HFFc6 (cell line): ENCODE data around the gene MYOG. TPM values are rescaled to one million over a fixed set of nuclear protein-coding genes. Genes with fewer than 3 reads are reported as not detected.

Source experiments
- DNase-seq: peaks from one replicate; pipeline ENCODE4 v3.0.0-alpha.2; 2018
- H3K27ac Mint-ChIP-seq: 2 replicates; pipeline ENCODE4 v1.8.0; 2020; ENCODE audit warnings: mild to moderate bottlenecking, mixed read lengths
- H3K27me3 Mint-ChIP-seq: 2 replicates; pipeline ENCODE4 v1.8.0; 2021; ENCODE audit warnings: mild to moderate bottlenecking, moderate library complexity, mixed read lengths; ENCODE audit not compliant: insufficient read depth
- H3K36me3 Mint-ChIP-seq: 2 replicates; pipeline ENCODE4 v1.8.0; 2021; ENCODE audit warnings: low read depth, mixed read lengths
- H3K4me1 Mint-ChIP-seq: 2 replicates; pipeline ENCODE4 v1.8.0; 2020; ENCODE audit warnings: low read depth, mixed read lengths
- H3K4me3 Mint-ChIP-seq: 2 replicates; pipeline ENCODE4 v1.8.0; 2020; ENCODE audit warnings: mild to moderate bottlenecking, moderate library complexity, mixed read lengths
- H3K9me3 Mint-ChIP-seq: 2 replicates; pipeline ENCODE4 v1.8.0; 2020; ENCODE audit warnings: mild to moderate bottlenecking, mixed read lengths
- long read RNA-seq: library from polyadenylated mRNA; unstranded; transcript quantifications from one replicate; pipeline ENCODE4 v2.0.0, GENCODE V29; 2019
- total RNA-seq, 6 experiments: library from RNA; stranded (reverse); fragmentation: NEBNext Ultra II Directional; extraction: Animal tissue kit (Norgen Biotek cat#: 25700); gene quantifications; 2 replicates in 1 of 6; 3 replicates in 5 of 6; pipeline ENCODE4 v1.2.3, GENCODE V29; 2021
- TF ChIP-seq, protein P1 (sequence below): fragments of 200-600 bp; sonication (generic); IDR thresholded peaks from 2 replicates; pipeline ENCODE4 v1.5.0; 2021; ENCODE audit warnings: antibody characterized with exemption, mild to moderate bottlenecking

The MYOG gene
- total RNA-seq, result not detected
- long read RNA-seq, result 0 reads

DNA sequence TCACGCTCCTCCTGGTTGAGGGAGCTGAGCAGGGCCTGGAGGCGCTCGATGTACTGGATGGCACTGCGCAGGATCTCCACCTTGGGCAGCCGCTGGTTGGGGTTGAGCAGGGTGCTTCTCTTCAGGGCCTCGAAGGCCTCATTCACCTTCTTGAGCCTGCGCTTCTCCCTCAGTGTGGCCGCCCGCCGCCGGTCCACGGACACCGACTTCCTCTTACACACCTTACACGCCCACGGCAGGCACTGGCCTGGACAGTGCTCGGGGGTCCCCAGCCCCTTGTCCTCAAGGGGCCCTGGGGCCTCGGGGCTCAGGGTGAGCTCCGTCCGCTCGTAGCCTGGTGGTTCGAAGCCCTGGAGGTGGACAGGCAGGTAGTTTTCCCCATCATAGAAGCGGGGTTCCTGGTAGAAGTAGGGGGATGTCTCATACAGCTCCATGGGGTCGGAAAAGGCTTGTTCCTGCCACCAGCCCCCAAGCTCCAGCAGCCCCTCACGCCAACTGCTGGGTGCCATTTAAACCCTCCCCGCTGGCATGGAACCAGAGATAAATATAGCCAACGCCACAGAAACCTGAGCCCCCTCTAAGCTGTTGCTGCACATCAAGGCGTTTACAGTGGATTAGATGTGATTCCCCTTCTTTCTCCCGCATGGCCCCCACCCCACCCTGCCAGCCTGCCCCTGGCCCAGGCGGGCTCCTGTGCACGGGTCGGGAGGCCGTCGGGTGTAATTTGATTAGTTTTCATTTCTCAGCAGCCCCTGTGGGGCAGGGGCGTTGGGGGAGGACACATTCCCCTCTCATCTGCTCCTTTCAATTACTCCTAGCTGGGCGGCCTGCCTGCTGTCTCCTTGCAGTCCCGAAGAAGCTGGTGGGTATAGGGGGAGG, at the start of gene MYOG:
Gene MYOG (minus strand): TSS at position 485 of the 879 bp plus-strand sequence. CDS start 51 bp downstream, at position 434.
- Mint-ChIP-seq H3K9me3 (no peaks in the 10 kb centered on the region), H3K4me1 (no peaks in the 10 kb centered on the region; the same call in 1 of the 2 replicates), H3K4me3 (no peak within 1 kb of the TSS), H3K27ac (no peak within 1 kb of the TSS), H3K36me3 (no peaks in the 10 kb centered on the region), H3K27me3 (peaks cover 34% of the 10 kb centered on the region)
- DNase-seq, result no peak
- TF ChIP-seq, protein P1, sequence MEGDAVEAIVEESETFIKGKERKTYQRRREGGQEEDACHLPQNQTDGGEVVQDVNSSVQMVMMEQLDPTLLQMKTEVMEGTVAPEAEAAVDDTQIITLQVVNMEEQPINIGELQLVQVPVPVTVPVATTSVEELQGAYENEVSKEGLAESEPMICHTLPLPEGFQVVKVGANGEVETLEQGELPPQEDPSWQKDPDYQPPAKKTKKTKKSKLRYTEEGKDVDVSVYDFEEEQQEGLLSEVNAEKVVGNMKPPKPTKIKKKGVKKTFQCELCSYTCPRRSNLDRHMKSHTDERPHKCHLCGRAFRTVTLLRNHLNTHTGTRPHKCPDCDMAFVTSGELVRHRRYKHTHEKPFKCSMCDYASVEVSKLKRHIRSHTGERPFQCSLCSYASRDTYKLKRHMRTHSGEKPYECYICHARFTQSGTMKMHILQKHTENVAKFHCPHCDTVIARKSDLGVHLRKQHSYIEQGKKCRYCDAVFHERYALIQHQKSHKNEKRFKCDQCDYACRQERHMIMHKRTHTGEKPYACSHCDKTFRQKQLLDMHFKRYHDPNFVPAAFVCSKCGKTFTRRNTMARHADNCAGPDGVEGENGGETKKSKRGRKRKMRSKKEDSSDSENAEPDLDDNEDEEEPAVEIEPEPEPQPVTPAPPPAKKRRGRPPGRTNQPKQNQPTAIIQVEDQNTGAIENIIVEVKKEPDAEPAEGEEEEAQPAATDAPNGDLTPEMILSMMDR, result no peak

DNA sequence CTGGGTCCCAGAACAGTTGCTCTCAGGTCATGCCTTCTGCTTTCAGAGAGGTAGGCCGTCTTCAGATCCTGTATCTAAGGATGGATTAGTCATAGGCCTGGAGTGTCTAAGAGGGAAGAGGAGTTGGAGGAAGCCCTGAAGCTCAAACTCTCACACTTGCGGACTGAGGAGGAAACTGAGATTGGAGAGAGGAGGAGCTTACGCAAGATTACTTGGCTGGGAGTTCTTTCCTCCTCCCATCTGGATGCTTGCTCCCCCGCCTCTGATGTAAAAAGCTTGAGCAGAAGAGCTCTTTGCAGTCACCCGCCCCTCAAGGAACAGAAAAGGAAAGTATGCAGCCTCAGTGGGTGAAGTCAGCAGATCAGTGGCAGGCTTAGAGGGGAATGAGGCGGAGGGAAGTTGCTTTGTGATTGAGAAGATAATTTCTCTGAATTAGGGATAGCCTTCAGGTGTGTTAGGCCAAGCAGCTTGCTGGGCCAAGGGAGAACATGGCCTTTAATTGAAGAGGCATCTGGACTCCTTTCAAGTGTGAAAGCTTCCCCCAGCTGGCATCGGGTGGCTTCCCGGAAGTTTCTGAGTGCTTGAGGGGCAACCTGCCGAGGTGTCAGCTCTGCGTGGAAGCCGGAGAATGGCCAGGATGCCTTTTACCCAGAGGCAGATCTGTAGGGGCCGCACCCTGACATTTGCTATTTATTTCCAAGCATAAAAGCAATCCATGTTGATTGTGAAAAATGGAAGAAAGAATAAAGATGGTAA, 48.3 kb upstream of the MYOG start:
- H3K4me1 Mint-ChIP-seq, result peaks cover 14% of the 10 kb centered on the region; the same call in 1 of the 2 replicates
- no peak overlapping the region; the same call in 1 of the 2 replicates for H3K27ac Mint-ChIP-seq
- H3K4me3 Mint-ChIP-seq, result no peak overlapping the region
- peaks cover 7% of the 10 kb centered on the region for H3K27me3 Mint-ChIP-seq
- TF ChIP-seq, protein P1, result no peak
- no peaks in the 10 kb centered on the region for H3K9me3 Mint-ChIP-seq
- no peaks in the 10 kb centered on the region for H3K36me3 Mint-ChIP-seq
- DNase-seq, result no peak

DNA sequence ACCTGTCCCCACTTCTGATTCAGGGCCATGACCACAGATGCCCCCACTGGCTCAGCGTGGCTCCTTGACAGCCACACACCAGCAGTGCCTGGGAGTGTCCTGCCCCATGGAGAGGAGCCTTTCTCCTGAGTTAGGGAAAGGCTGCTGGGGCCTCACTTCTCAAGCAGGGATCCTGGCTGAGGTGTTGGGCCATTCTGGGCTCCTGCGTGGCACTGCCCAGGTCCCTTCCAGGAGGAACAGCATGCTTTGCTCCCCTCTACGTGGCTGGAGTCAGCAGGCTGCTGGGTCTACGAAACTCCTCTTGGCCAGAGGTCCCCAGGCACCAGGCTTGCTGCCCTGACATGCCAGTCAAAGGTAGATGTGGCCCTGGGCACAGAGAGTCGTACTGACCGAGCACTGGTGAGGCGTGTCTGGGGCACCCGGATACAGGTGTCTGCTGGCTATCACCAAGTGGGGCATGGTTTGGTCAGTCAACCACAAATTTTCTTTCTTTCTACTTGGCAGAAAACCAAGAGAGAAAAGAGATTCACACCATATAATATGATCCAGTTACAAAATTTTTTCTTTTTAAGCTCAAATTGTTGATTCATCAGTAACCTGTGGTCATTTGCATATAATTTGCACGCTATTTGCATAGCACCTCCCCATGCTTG, 45.9 kb upstream of the MYOG start:
- Mint-ChIP-seq H3K4me1 (peaks cover 26% of the 10 kb centered on the region), H3K27me3 (peaks cover 4% of the 10 kb centered on the region), H3K9me3 (no peaks in the 10 kb centered on the region), H3K4me3 (no peak overlapping the region), H3K36me3 (no peaks in the 10 kb centered on the region), H3K27ac (no peak overlapping the region)
- TF ChIP-seq, protein P1, result no peak
- no peak for DNase-seq

DNA sequence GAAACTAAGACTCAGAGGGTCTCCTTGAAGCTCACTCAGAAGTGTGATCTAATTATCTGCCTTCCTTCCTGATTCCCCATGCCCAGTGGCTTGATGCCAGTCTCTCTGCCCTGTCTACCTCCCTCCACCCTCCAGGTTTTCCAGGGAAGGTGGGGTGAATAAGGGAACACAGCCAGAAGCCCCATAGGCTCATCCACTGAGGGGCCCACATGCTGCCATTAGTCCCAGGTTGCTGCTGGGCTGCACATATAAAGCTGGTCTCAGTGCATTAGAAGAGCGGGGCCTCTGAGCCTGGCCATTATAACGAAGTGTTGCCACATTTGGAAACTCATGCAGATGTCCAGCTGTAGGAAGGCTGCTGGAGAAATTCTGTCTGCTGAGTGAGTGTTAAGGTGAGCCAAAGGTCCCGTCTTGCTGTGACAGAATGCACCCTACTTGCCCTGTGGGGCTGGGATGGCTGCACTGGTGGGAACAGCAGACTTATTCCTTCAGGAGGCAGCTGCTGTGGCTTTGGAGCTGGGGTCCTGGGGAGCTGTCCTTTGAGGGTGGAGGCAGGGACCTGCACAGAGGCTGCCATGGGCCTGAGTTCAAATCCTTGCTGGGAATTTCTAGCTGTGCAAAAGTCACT, 44.7 kb upstream of the MYOG start:
- no peaks in the 10 kb centered on the region for H3K36me3 Mint-ChIP-seq
- H3K9me3 Mint-ChIP-seq, result no peaks in the 10 kb centered on the region
- H3K27me3 Mint-ChIP-seq, result peaks cover 9% of the 10 kb centered on the region
- no peak for DNase-seq
- H3K4me1 Mint-ChIP-seq, result peaks cover 32% of the 10 kb centered on the region
- no peak overlapping the region for H3K4me3 Mint-ChIP-seq
- TF ChIP-seq, protein P1, result no peak
- H3K27ac Mint-ChIP-seq, result no peak overlapping the region
